Panc1 (cell line): ENCODE measurements around the gene PRSS27. TPM values are rescaled to one million over a fixed set of nuclear protein-coding genes. Genes with fewer than 3 reads are reported as not detected.
A peak's percentile ranks its signal among the peaks of the same experiment; 100 is the strongest.

Experiments
- ATAC-seq: fragments of 200-7000 bp; cut with Tn5 transposase; 2 replicates; pipeline ENCODE4 v1.9.1; 2020; ENCODE audit warnings: mild to moderate bottlenecking, moderate library complexity
- BruUV-seq: library from RNA; stranded (reverse); fragments of 400-500 nt; replicated peaks from 2 replicates; lab custom pipeline; 2021; lab: Mats Ljungman, UMichigan
- CTCF ChIA-PET: fragments of 300-600 bp; sonication (Branson Sonifier 250); formaldehyde crosslinking; loops from one replicate; lab custom pipeline; 2022; ENCODE audit warnings: antibody characterized with exemption; lab: Charles Lee
- POLR2A ChIA-PET: fragments of 300-600 bp; sonication (Branson Sonifier 250); formaldehyde crosslinking; loops from one replicate; lab custom pipeline; 2022; ENCODE audit warnings: antibody characterized with exemption; lab: Charles Lee
- DNase-seq: peaks from one replicate; pipeline ENCODE4 v3.0.0-alpha.2; 2010; ENCODE audit warnings: low read depth, low spot score
- H3K27ac ChIP-seq: 2 replicates; pipeline ENCODE4 v1.5.1; 2011; ENCODE audit warnings: mild to moderate bottlenecking, low read length, inconsistent platforms
- H3K27me3 ChIP-seq: fragments of 200-500 bp; sonication (Bioruptor generic); 2 replicates; pipeline ENCODE4 v1.6.0; 2014; ENCODE audit warnings: low read length, inconsistent platforms; ENCODE audit not compliant: control insufficient read depth, insufficient read depth
- H3K36me3 ChIP-seq: fragments of 200-500 bp; sonication (Bioruptor generic); 2 replicates; pipeline ENCODE4 v1.5.1; 2014; ENCODE audit warnings: inconsistent platforms, mild to moderate bottlenecking, low read length, moderate library complexity; ENCODE audit not compliant: control insufficient read depth, insufficient read depth
- H3K4me1 ChIP-seq: 2 replicates; pipeline ENCODE4 v1.5.1; 2011; ENCODE audit warnings: inconsistent platforms, mild to moderate bottlenecking, low read length, moderate library complexity; ENCODE audit not compliant: control insufficient read depth, insufficient read depth
- H3K4me3 ChIP-seq, 2 experiments: 2 replicates each; pipeline ENCODE4 v1.5.1; 2011 to 2012; ENCODE audit warnings: low read depth in 2 of 2, low read length in 2 of 2, mild to moderate bottlenecking in 2 of 2, inconsistent platforms in 1 of 2, moderate library complexity in 1 of 2
- H3K9me3 ChIP-seq: fragments of 200-500 bp; sonication (Bioruptor generic); 2 replicates; pipeline ENCODE4 v1.5.1; 2014; ENCODE audit warnings: low read depth, mild to moderate bottlenecking, inconsistent platforms, low read length, moderate library complexity; ENCODE audit not compliant: control insufficient read depth, insufficient read depth
- CTCF ChIP-seq: fragments of 450-650 bp; IDR thresholded peaks from 2 replicates; pipeline ENCODE4 v1.5.1; 2017; ENCODE audit warnings: mild to moderate bottlenecking
- POLR2AphosphoS5 ChIP-seq: IDR thresholded peaks from 2 replicates; pipeline ENCODE4 v1.6.1; 2012; ENCODE audit warnings: mild to moderate bottlenecking, low read depth, low read length, moderate library complexity
- REST ChIP-seq, 2 experiments: IDR thresholded peaks; 2 replicates each; pipeline ENCODE4 v1.6.1; 2011 to 2012; ENCODE audit warnings: low read depth in 2 of 2, control low read depth in 1 of 2, low read length in 1 of 2, mild to moderate bottlenecking in 1 of 2, moderate library complexity in 1 of 2; ENCODE audit not compliant: insufficient read depth in 1 of 2
- SIN3A ChIP-seq: IDR thresholded peaks from 2 replicates; pipeline ENCODE4 v1.6.1; 2012; ENCODE audit warnings: low read depth, mild to moderate bottlenecking, low read length, moderate library complexity, borderline replicate concordance; ENCODE audit not compliant: insufficient read depth
- TCF7L2 ChIP-seq: IDR thresholded peaks from 2 replicates; pipeline ENCODE4 v1.6.1; 2011; ENCODE audit warnings: mild to moderate bottlenecking, low read depth, low read length, inconsistent platforms
- in situ Hi-C: cut with HindIII; loops from 2 replicates; pipeline ENCODE4 v1.10.0; 2016; ENCODE audit warnings: low sequenced_read_pairs, low pct_unique_long_range_greater_than_20kb
- intact Hi-C: fragments of 100-400 bp; cut with micrococcal nuclease; formaldehyde crosslinking; loops from one replicate; pipeline ENCODE4 v1.10.0; 2022; ENCODE audit not compliant: unreplicated experiment
- total RNA-seq: library from RNA; stranded (reverse); gene quantifications from one replicate; pipeline ENCODE4 v1.2.1, GENCODE V29; 2021; ENCODE audit not compliant: unreplicated experiment

Gene PRSS27
- total RNA-seq, 1 experiment from 2014 or later = 3.3 TPM

GRCh38 chr16:2728034-2728433, 8.0 kb upstream of the PRSS27 start:
- CTCF ChIA-PET = no interaction called here
- in situ Hi-C loops = no loop called here

GRCh38 chr16:2726923-2727322, 6.9 kb upstream of the PRSS27 start:
- Histone ChIP-seq H3K9me3 (no peaks in the 10 kb centered on the region), H3K4me3 (no peak overlapping the region), H3K27ac (no peak overlapping the region), H3K36me3 (no peaks in the 10 kb centered on the region), H3K27me3 (no peaks in the 10 kb centered on the region), H3K4me1 (no peaks in the 10 kb centered on the region)
- in situ Hi-C loops = no loop called here
- TF ChIP-seq POLR2AphosphoS5 = no peak
- no peak for TF ChIP-seq TCF7L2
- TF ChIP-seq CTCF = no peak
- TF ChIP-seq SIN3A = no peak
- TF ChIP-seq REST (IDR thresholded peaks at IDR 0.05; ENCODE audit: insufficient read depth in 1 of 2, low read depth in 2 of 2, low read length in 1 of 2) = no peak
- intact Hi-C loops = no loop called here
- ChIA-PET CTCF (no interaction called here), POLR2A (interaction anchor here (0.5 kb wide), 1 partner anchor 43 kb away, joined by 4 read pairs; no protein-coding TSS in a partner anchor)
- BruUV-seq = no TSS peak
- no peak for DNase-seq
- ATAC-seq = peak; percentile 72

More at GRCh38 chr16:2728034-2728433, 8.0 kb upstream of the PRSS27 start:
- Histone ChIP-seq H3K27ac (no peak overlapping the region), H3K27me3 (no peaks in the 10 kb centered on the region), H3K4me1 (no peaks in the 10 kb centered on the region), H3K9me3 (no peaks in the 10 kb centered on the region), H3K4me3 (no peak overlapping the region), H3K36me3 (no peaks in the 10 kb centered on the region)
- POLR2A ChIA-PET = interaction anchor here (0.6 kb wide), 2 partner anchors 17 to 80 kb away, joined by 3 to 4 read pairs; no protein-coding TSS in a partner anchor
- DNase-seq = no peak
- TF ChIP-seq TCF7L2 (no peak), REST (IDR thresholded peaks at IDR 0.05; ENCODE audit: insufficient read depth in 1 of 2, low read depth in 2 of 2, low read length in 1 of 2) (no peak), POLR2AphosphoS5 (no peak), SIN3A (no peak), CTCF (no peak)
- BruUV-seq = no TSS peak
- ATAC-seq = no peak
- intact Hi-C loops = no loop called here
